ENCODE data around the gene PEX5L.

DNA sequence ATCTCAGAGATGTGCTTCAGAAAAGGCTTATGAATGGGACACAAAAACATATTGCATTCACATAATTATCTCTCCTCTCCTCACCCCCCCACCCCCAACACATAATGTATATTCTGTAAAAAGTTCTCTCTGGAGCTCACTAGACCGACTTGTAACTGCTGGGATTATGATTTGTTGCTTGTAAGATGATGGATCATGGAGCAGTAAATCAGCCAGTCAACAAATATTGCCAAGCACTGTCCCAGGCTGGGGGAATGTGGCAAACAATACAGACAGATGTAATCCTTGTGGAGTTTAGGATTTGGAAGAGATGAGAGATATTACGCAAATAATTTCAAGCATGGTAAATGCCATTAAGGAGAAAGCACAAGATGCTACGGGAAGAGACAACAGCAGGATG is 114.8 kb downstream of the PEX5L start:
- TF ChIP-seq, protein P1, sequence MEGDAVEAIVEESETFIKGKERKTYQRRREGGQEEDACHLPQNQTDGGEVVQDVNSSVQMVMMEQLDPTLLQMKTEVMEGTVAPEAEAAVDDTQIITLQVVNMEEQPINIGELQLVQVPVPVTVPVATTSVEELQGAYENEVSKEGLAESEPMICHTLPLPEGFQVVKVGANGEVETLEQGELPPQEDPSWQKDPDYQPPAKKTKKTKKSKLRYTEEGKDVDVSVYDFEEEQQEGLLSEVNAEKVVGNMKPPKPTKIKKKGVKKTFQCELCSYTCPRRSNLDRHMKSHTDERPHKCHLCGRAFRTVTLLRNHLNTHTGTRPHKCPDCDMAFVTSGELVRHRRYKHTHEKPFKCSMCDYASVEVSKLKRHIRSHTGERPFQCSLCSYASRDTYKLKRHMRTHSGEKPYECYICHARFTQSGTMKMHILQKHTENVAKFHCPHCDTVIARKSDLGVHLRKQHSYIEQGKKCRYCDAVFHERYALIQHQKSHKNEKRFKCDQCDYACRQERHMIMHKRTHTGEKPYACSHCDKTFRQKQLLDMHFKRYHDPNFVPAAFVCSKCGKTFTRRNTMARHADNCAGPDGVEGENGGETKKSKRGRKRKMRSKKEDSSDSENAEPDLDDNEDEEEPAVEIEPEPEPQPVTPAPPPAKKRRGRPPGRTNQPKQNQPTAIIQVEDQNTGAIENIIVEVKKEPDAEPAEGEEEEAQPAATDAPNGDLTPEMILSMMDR (conservative IDR thresholded peaks at IDR 0.05 in 1 of 2, IDR thresholded peaks at IDR 0.05 in 1 of 2; ENCODE audit: low read depth in 1 of 2, low read length in 2 of 2), result no peak
- no peak for TF ChIP-seq EZH2 (IDR thresholded peaks at IDR 0.05; ENCODE audit: low read length, missing control alignments)

All from fibroblast of lung (primary cell).